ENCODE results near the gene CEACAM6.

DNA sequence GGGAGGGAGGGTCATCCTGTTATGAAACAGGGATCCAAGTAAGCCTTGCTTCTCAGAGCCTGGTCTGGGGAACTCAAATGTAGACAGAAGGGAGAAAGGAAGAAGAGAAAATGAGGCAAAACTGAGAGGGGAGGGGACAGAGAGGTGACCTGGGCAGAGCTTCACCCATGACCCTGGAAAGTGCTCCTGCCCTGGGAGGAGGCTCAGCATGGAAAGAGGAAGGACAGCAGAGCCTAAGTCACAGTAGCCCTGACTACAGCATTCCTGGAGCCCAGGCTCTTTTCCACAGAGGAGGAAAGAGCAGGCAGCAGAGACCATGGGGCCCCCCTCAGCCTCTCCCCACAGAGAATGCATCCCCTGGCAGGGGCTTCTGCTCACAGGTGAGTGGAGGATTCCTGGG, 41.0 kb downstream of the CEACAM6 start, which contains the start of gene CEACAM3:
- TF ChIP-seq, protein P1, sequence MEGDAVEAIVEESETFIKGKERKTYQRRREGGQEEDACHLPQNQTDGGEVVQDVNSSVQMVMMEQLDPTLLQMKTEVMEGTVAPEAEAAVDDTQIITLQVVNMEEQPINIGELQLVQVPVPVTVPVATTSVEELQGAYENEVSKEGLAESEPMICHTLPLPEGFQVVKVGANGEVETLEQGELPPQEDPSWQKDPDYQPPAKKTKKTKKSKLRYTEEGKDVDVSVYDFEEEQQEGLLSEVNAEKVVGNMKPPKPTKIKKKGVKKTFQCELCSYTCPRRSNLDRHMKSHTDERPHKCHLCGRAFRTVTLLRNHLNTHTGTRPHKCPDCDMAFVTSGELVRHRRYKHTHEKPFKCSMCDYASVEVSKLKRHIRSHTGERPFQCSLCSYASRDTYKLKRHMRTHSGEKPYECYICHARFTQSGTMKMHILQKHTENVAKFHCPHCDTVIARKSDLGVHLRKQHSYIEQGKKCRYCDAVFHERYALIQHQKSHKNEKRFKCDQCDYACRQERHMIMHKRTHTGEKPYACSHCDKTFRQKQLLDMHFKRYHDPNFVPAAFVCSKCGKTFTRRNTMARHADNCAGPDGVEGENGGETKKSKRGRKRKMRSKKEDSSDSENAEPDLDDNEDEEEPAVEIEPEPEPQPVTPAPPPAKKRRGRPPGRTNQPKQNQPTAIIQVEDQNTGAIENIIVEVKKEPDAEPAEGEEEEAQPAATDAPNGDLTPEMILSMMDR (IDR thresholded peaks at IDR 0.05) = no peak
- TF ChIP-seq EZH2 (IDR thresholded peaks at IDR 0.05; ENCODE audit: borderline replicate concordance, insufficient read depth, low read depth, low read length, poor library complexity, severe bottlenecking) = no peak
